ENCODE measurements around the gene MYH7.
"Not testable (repeated sequence)": the region's sequence is repeated elsewhere in the genome, so short reads cannot be mapped to it uniquely, and the experiment has no call there.

Gene MYH7

GRCh38 chr14:23406725-23407355 lies 28.6 kb downstream of the MYH7 start:
- no peak for DNase-seq

- no peak for DNase-seq
Observed at GRCh38 chr14:23406244-23406643, 29.2 kb downstream of the MYH7 start.

GRCh38 chr14:23405516-23406025 lies 29.9 kb downstream of the MYH7 start:
- DNase-seq, result no peak

- DNase-seq, result no peak
Observed at GRCh38 chr14:23405096-23405495, 30.4 kb downstream of the MYH7 start.

GRCh38 chr14:23404331-23404900 lies 31.0 kb downstream of the MYH7 start:
- no peak for DNase-seq

GRCh38 chr14:23403908-23404307 lies 31.6 kb downstream of the MYH7 start:
- DNase-seq, result no peak

- no peak for DNase-seq
Observed at GRCh38 chr14:23403139-23403438, 32.4 kb downstream of the MYH7 start.

- no peak for DNase-seq
Observed at GRCh38 chr14:23402296-23403138, 32.9 kb downstream of the MYH7 start.

- DNase-seq, result no peak
Observed at GRCh38 chr14:23401291-23401690, 34.2 kb downstream of the MYH7 start.

- not testable (repeated sequence) for DNase-seq
Observed at GRCh38 chr14:23400496-23401149, 34.8 kb downstream of the MYH7 start.

- no peak for DNase-seq
Observed at GRCh38 chr14:23399591-23399990, 35.9 kb downstream of the MYH7 start.

- DNase-seq, result no peak
Observed at GRCh38 chr14:23399136-23399535, 36.3 kb downstream of the MYH7 start.

- DNase-seq, result no peak
Observed at GRCh38 chr14:23398348-23398747, 37.1 kb downstream of the MYH7 start.

GRCh38 chr14:23396781-23397407 lies 38.6 kb downstream of the MYH7 start:
- no peak for DNase-seq

- no peak for DNase-seq
Observed at GRCh38 chr14:23396126-23396525, 39.3 kb downstream of the MYH7 start.

- DNase-seq, result no peak
Observed at GRCh38 chr14:23392613-23393012, 42.8 kb downstream of the MYH7 start.

GRCh38 chr14:23389871-23390270 lies 45.6 kb downstream of the MYH7 start:
- DNase-seq, result not testable (repeated sequence)

GRCh38 chr14:23389396-23389795 lies 46.1 kb downstream of the MYH7 start:
- no peak for DNase-seq

- no peak for DNase-seq
Observed at GRCh38 chr14:23388996-23389395, 46.5 kb downstream of the MYH7 start.

GRCh38 chr14:23387916-23388882 lies 47.3 kb downstream of the MYH7 start:
- no peak for DNase-seq

- no peak for DNase-seq
Observed at GRCh38 chr14:23386999-23387398, 48.5 kb downstream of the MYH7 start.

- not testable (repeated sequence) for DNase-seq
Observed at GRCh38 chr14:23386266-23386657, 49.2 kb downstream of the MYH7 start.
